Lung (tissue), 12 donors: ENCODE results near the gene ERFL. TPM values are rescaled to one million over a fixed set of nuclear protein-coding genes. Genes with fewer than 3 reads are reported as not detected.

Source experiments
- ATAC-seq: fragments of 200-7000 bp; cut with Tn5 transposase; one replicate; pipeline ENCODE4 v1.9.1; 2020; ENCODE audit warnings: moderate number of reproducible peaks; ENCODE audit not compliant: insufficient read depth, low FRiP score
- DNase-seq, 3 donors: peaks; one replicate each; pipeline ENCODE4 v3.0.0-alpha.2; 2013 to 2017
- H3K27ac ChIP-seq, 2 donors: one replicate each; pipeline ENCODE4 v1.5.1; 2013; ENCODE audit warnings: mild to moderate bottlenecking in 2 of 2, moderate library complexity in 2 of 2, control low read depth in 1 of 2, inconsistent platforms in 1 of 2, low read depth in 1 of 2, low read length in 1 of 2
- H3K27me3 ChIP-seq, 3 donors: one replicate each; pipeline ENCODE4 v1.5.1; 2013; ENCODE audit warnings: low read length in 2 of 3; ENCODE audit not compliant: control insufficient read depth in 3 of 3, insufficient read depth in 3 of 3
- H3K36me3 ChIP-seq, 4 donors: one replicate each; pipeline ENCODE4 v1.5.1; 2013; ENCODE audit warnings: low read length in 4 of 4, mild to moderate bottlenecking in 1 of 4, moderate library complexity in 1 of 4; ENCODE audit not compliant: control insufficient read depth in 4 of 4, insufficient read depth in 4 of 4
- H3K4me1 ChIP-seq, 5 donors: one replicate each; pipeline ENCODE4 v1.5.1; 2013; ENCODE audit warnings: low read length in 5 of 5, mild to moderate bottlenecking in 2 of 5, moderate library complexity in 1 of 5; ENCODE audit not compliant: control insufficient read depth in 5 of 5, insufficient read depth in 5 of 5
- H3K4me3 ChIP-seq: one replicate; pipeline ENCODE4 v1.5.1; 2013; ENCODE audit warnings: mild to moderate bottlenecking, control low read depth, moderate library complexity
- H3K9ac ChIP-seq, 2 donors: one replicate each; pipeline ENCODE4 v1.5.1; 2013; ENCODE audit warnings: low read length in 2 of 2, control low read depth in 1 of 2; ENCODE audit not compliant: insufficient read depth in 1 of 2
- H3K9me3 ChIP-seq, 4 donors: one replicate each; pipeline ENCODE4 v1.5.1; 2013; ENCODE audit warnings: low read length in 3 of 4, mild to moderate bottlenecking in 1 of 4, moderate library complexity in 1 of 4; ENCODE audit not compliant: control insufficient read depth in 4 of 4, insufficient read depth in 3 of 4
- CTCF ChIP-seq: IDR thresholded peaks from 2 replicates; pipeline ENCODE4 v1.5.1; 2012; ENCODE audit warnings: mild to moderate bottlenecking; ENCODE audit errors: control extremely low read depth, extremely low read depth
- WGBS, 2 donors: extraction: QIAGEN DNeasy Blood & Tissue Kit; methylation state at CpG; one replicate each; pipeline ENCODE4 v1.1.7; 2013; 5-methylcytosine and 5-hydroxymethylcytosine counted together
- polyA plus RNA-seq, 2 donors: library from polyadenylated mRNA; stranded (reverse); fragments of 200-250 nt; gene quantifications; one replicate each; pipeline ENCODE4 v1.2.1, GENCODE V29; 2013
- total RNA-seq, 2 donors: library from RNA; depleted of rRNA in 1 of 2; stranded (reverse); fragments of >200 nt in 1 of 2; gene quantifications; one replicate each; pipeline ENCODE4 v1.2.1, GENCODE V29; 2014 to 2021
- donor health status: control.
- donor health status: control.
- donor health status: Bipolar disorder and iron deficiency.
- donor health status: healthy.
- donor health status: DM: yes; HTN: yes; CAD: no.

The ERFL gene
- total and polyA plus RNA-seq, 4 donors, result 0.16 to 0.67 (median 0.37) TPM; not detected in 1

GRCh38 chr19:41898235-41898634 lies 30.0 kb downstream of the ERFL start:
- DNase-seq (no peak), ATAC-seq (no peak)
- H3K4me3 ChIP-seq, result no peak overlapping the region
- H3K9me3 ChIP-seq, result no peaks in the 10 kb centered on the region
- WGBS, 2 donors, result 95 to 97% methylated on average over 15 of the region's 15 CpGs
- H3K4me1 ChIP-seq, result peaks cover 0 to 3% (median 0%) of the 10 kb centered on the region in 5 donors
- no peak overlapping the region for H3K9ac ChIP-seq
- no peaks in the 10 kb centered on the region for H3K27me3 ChIP-seq
- no peak overlapping the region for H3K27ac ChIP-seq
- peaks cover 5 to 75% (median 28%) of the 10 kb centered on the region in 4 donors for H3K36me3 ChIP-seq
- no peak for TF ChIP-seq CTCF

- H3K27ac ChIP-seq, result no peak overlapping the region
- H3K4me3 ChIP-seq, result no peak overlapping the region
- TF ChIP-seq CTCF, result no peak
- DNase-seq (no peak), ATAC-seq (no peak)
- H3K9ac ChIP-seq, result no peak overlapping the region
- WGBS, 2 donors, result 90 to 95% methylated on average over 24 of the region's 24 CpGs
- H3K9me3 ChIP-seq, result no peaks in the 10 kb centered on the region
- H3K4me1 ChIP-seq, result peaks cover 0 to 3% (median 0%) of the 10 kb centered on the region in 5 donors
- H3K27me3 ChIP-seq, result no peaks in the 10 kb centered on the region
- peaks cover 5 to 75% (median 25%) of the 10 kb centered on the region in 4 donors for H3K36me3 ChIP-seq
Observed at GRCh38 chr19:41897820-41898219, 30.4 kb downstream of the ERFL start.

GRCh38 chr19:41897181-41897580 lies 31.1 kb downstream of the ERFL start:
- no peak overlapping the region for H3K9ac ChIP-seq
- ATAC-seq, result no peak
- no peak overlapping the region for H3K27ac ChIP-seq
- H3K9me3 ChIP-seq, result no peaks in the 10 kb centered on the region
- H3K27me3 ChIP-seq, result no peaks in the 10 kb centered on the region
- 97 to 100% methylated on average over 3 of the region's 3 CpGs for WGBS, 2 donors
- DNase-seq, result no peak
- peaks cover 5 to 75% (median 23%) of the 10 kb centered on the region in 4 donors for H3K36me3 ChIP-seq
- H3K4me1 ChIP-seq, result peaks cover 0 to 1% (median 0%) of the 10 kb centered on the region in 5 donors
- no peak overlapping the region for H3K4me3 ChIP-seq
- no peak for TF ChIP-seq CTCF

- Histone ChIP-seq H3K4me1 (peaks cover 0 to 1% (median 0%) of the 10 kb centered on the region in 5 donors), H3K27ac (no peak overlapping the region), H3K4me3 (no peak overlapping the region), H3K9ac (no peak overlapping the region), H3K27me3 (no peaks in the 10 kb centered on the region), H3K9me3 (no peaks in the 10 kb centered on the region), H3K36me3 (peaks cover 5 to 74% (median 18%) of the 10 kb centered on the region in 4 donors)
- ATAC-seq (no peak), DNase-seq (no peak)
- TF ChIP-seq CTCF, result no peak
- WGBS, 2 donors, result 77% methylated on average over 1 of the region's 1 CpG; no CpG with 5 or more reads in 1 of the 2 donors
Observed at GRCh38 chr19:41896581-41896942, 31.7 kb downstream of the ERFL start.
